ENCODE results near the gene PGAM2. TPM values are rescaled to one million over a fixed set of nuclear protein-coding genes. Genes with fewer than 3 reads are reported as not detected.
"Not testable (repeated sequence)": the region's sequence is repeated elsewhere in the genome, so short reads cannot be mapped to it uniquely, and the experiment has no call there.

The PGAM2 gene
- total and polyA plus RNA-seq, 2 experiments from 2014 or later: 2.9 to 7.8 TPM

- H3K9me3 Mint-ChIP-seq: not testable (repeated sequence)
Observed at GRCh38 chr7:44038961-44039558, 26.3 kb downstream of the PGAM2 start.

GRCh38 chr7:44038553-44038952, 26.8 kb downstream of the PGAM2 start:
- not testable (repeated sequence) for H3K9me2 ChIP-seq (ENCODE audit: insufficient read depth); H3K4me2 ChIP-seq; DNase-seq (ENCODE audit: low spot score); H3K4me1 Mint-ChIP-seq; H3K27ac Mint-ChIP-seq; H4K20me1 ChIP-seq (replicated peaks; ENCODE audit: insufficient read depth); ATAC-seq; H3K4me3 Mint-ChIP-seq; H3K4me3 ChIP-seq; H3K4me1 ChIP-seq (ENCODE audit: insufficient read depth); H2AFZ ChIP-seq; H3F3A ChIP-seq (replicated peaks; ENCODE audit: low read depth); H3K36me3 Mint-ChIP-seq (ENCODE audit: low read depth); H3K27ac ChIP-seq (ENCODE audit: low read depth); H3K36me3 ChIP-seq (ENCODE audit: insufficient read depth); H3K79me2 ChIP-seq (replicated peaks; ENCODE audit: insufficient read depth); H3K9me3 Mint-ChIP-seq
- peaks cover 24% of the 10 kb centered on the region; the same call in 1 of the 2 replicates for H3K27me3 ChIP-seq (ENCODE audit: insufficient read depth)
- peaks cover 15% of the 10 kb centered on the region for H3K27me3 Mint-ChIP-seq (ENCODE audit: insufficient read depth, low read depth, poor library complexity)

More at GRCh38 chr7:44038961-44039558, 26.3 kb downstream of the PGAM2 start:
- not testable (repeated sequence) for H3K4me1 ChIP-seq (ENCODE audit: insufficient read depth); H3K4me1 Mint-ChIP-seq; H3K9me2 ChIP-seq (ENCODE audit: insufficient read depth); H3K36me3 Mint-ChIP-seq (ENCODE audit: low read depth); H3K79me2 ChIP-seq (replicated peaks; ENCODE audit: insufficient read depth); H2AFZ ChIP-seq; H3K36me3 ChIP-seq (ENCODE audit: insufficient read depth); H3K27ac Mint-ChIP-seq; H4K20me1 ChIP-seq (replicated peaks; ENCODE audit: insufficient read depth); H3K27ac ChIP-seq (ENCODE audit: low read depth)
- Histone ChIP-seq H3K4me2 (peak overlapping the region; percentile 76), H3F3A (replicated peaks; ENCODE audit: low read depth) (peaks cover 10% of the 10 kb centered on the region; the same call in 1 of the 2 replicates), H3K27me3 (ENCODE audit: insufficient read depth) (peaks cover 24% of the 10 kb centered on the region; the same call in 1 of the 2 replicates), H3K4me3 (peak overlapping the region; percentile 42; the same call in 1 of the 2 replicates)
- peaks cover 18% of the 10 kb centered on the region for H3K27me3 Mint-ChIP-seq (ENCODE audit: insufficient read depth, low read depth, poor library complexity)
- ATAC-seq (peak; percentile 65), DNase-seq (ENCODE audit: low spot score) (peak; percentile 65)
- 0 out of 2 replicates have a peak, but pooled peaks have one; percentile 10 for TF ChIP-seq CREB1 (CRISPR knock-in tag; IDR thresholded peaks at IDR 0.05; ENCODE audit: low read depth)
- H3K4me3 Mint-ChIP-seq: peak overlapping the region; percentile 69

- not testable (repeated sequence) for H4K20me1 ChIP-seq (replicated peaks; ENCODE audit: insufficient read depth); H3K4me1 Mint-ChIP-seq; H3K27ac ChIP-seq (ENCODE audit: low read depth); H3K9me3 Mint-ChIP-seq; H3K79me2 ChIP-seq (replicated peaks; ENCODE audit: insufficient read depth); H3K36me3 Mint-ChIP-seq (ENCODE audit: low read depth); H3K4me2 ChIP-seq; H3F3A ChIP-seq (replicated peaks; ENCODE audit: low read depth); H2AFZ ChIP-seq; H3K4me3 Mint-ChIP-seq; ATAC-seq; DNase-seq (ENCODE audit: low spot score); H3K4me3 ChIP-seq; H3K4me1 ChIP-seq (ENCODE audit: insufficient read depth); H3K9me2 ChIP-seq (ENCODE audit: insufficient read depth); H3K27ac Mint-ChIP-seq; H3K36me3 ChIP-seq (ENCODE audit: insufficient read depth)
- H3K27me3 ChIP-seq (ENCODE audit: insufficient read depth): peaks cover 24% of the 10 kb centered on the region; the same call in 1 of the 2 replicates
- peaks cover 15% of the 10 kb centered on the region for H3K27me3 Mint-ChIP-seq (ENCODE audit: insufficient read depth, low read depth, poor library complexity)
Observed at GRCh38 chr7:44037951-44038350, 27.4 kb downstream of the PGAM2 start.

GRCh38 chr7:44036364-44036763, 29.0 kb downstream of the PGAM2 start:
- H3K27me3 ChIP-seq (ENCODE audit: insufficient read depth): peaks cover 11% of the 10 kb centered on the region; the same call in 1 of the 2 replicates
- H3K4me1 ChIP-seq (ENCODE audit: insufficient read depth); H3K27me3 Mint-ChIP-seq (ENCODE audit: insufficient read depth, low read depth, poor library complexity); H3K36me3 ChIP-seq (ENCODE audit: insufficient read depth); H3K36me3 Mint-ChIP-seq (ENCODE audit: low read depth); H3K27ac Mint-ChIP-seq; H3K9me2 ChIP-seq (ENCODE audit: insufficient read depth); H3F3A ChIP-seq (replicated peaks; ENCODE audit: low read depth); H3K27ac ChIP-seq (ENCODE audit: low read depth); H3K4me3 ChIP-seq; H3K9me3 Mint-ChIP-seq; H3K4me3 Mint-ChIP-seq; H2AFZ ChIP-seq; H3K79me2 ChIP-seq (replicated peaks; ENCODE audit: insufficient read depth); H4K20me1 ChIP-seq (replicated peaks; ENCODE audit: insufficient read depth); H3K4me1 Mint-ChIP-seq; H3K4me2 ChIP-seq: not testable (repeated sequence)
- ATAC-seq (peak; percentile 65), DNase-seq (ENCODE audit: low spot score) (peak; percentile 50)

- not testable (repeated sequence) for H3K27me3 Mint-ChIP-seq (ENCODE audit: insufficient read depth, low read depth, poor library complexity); H4K20me1 ChIP-seq (replicated peaks; ENCODE audit: insufficient read depth); H3K36me3 ChIP-seq (ENCODE audit: insufficient read depth); H3K27ac Mint-ChIP-seq; H3K79me2 ChIP-seq (replicated peaks; ENCODE audit: insufficient read depth); H3K9me3 Mint-ChIP-seq; ATAC-seq; H3K9me2 ChIP-seq (ENCODE audit: insufficient read depth); H3K36me3 Mint-ChIP-seq (ENCODE audit: low read depth); H3K4me1 ChIP-seq (ENCODE audit: insufficient read depth); H2AFZ ChIP-seq; H3K4me3 Mint-ChIP-seq; H3K4me1 Mint-ChIP-seq; H3F3A ChIP-seq (replicated peaks; ENCODE audit: low read depth); H3K27ac ChIP-seq (ENCODE audit: low read depth); H3K4me2 ChIP-seq; H3K4me3 ChIP-seq; H3K27me3 ChIP-seq (ENCODE audit: insufficient read depth); DNase-seq (ENCODE audit: low spot score)
Observed at GRCh38 chr7:44033971-44034844, 31.2 kb downstream of the PGAM2 start.

- not testable (repeated sequence) for H3K27ac ChIP-seq (ENCODE audit: low read depth); H3K4me2 ChIP-seq; H3K36me3 ChIP-seq (ENCODE audit: insufficient read depth); H3K9me2 ChIP-seq (ENCODE audit: insufficient read depth); ATAC-seq; H3K4me1 Mint-ChIP-seq; H3K27ac Mint-ChIP-seq; H3K27me3 Mint-ChIP-seq (ENCODE audit: insufficient read depth, low read depth, poor library complexity); H3K9me3 Mint-ChIP-seq; H3K4me3 Mint-ChIP-seq; H4K20me1 ChIP-seq (replicated peaks; ENCODE audit: insufficient read depth); DNase-seq (ENCODE audit: low spot score); H3F3A ChIP-seq (replicated peaks; ENCODE audit: low read depth); H3K27me3 ChIP-seq (ENCODE audit: insufficient read depth); H3K4me3 ChIP-seq; H3K36me3 Mint-ChIP-seq (ENCODE audit: low read depth); H3K79me2 ChIP-seq (replicated peaks; ENCODE audit: insufficient read depth); H2AFZ ChIP-seq; H3K4me1 ChIP-seq (ENCODE audit: insufficient read depth)
Observed at GRCh38 chr7:44032031-44032430, 33.3 kb downstream of the PGAM2 start.
